ENCODE measurements around the gene GFOD1. TPM values are rescaled to one million over a fixed set of nuclear protein-coding genes. Genes with fewer than 3 reads are reported as not detected.
"Not testable (repeated sequence)": the region's sequence is repeated elsewhere in the genome, so short reads cannot be mapped to it uniquely, and the experiment has no call there.

Gene GFOD1
- total and polyA plus RNA-seq, 11 donors, result 16.2 to 65.8 (median 41.5) TPM

DNA sequence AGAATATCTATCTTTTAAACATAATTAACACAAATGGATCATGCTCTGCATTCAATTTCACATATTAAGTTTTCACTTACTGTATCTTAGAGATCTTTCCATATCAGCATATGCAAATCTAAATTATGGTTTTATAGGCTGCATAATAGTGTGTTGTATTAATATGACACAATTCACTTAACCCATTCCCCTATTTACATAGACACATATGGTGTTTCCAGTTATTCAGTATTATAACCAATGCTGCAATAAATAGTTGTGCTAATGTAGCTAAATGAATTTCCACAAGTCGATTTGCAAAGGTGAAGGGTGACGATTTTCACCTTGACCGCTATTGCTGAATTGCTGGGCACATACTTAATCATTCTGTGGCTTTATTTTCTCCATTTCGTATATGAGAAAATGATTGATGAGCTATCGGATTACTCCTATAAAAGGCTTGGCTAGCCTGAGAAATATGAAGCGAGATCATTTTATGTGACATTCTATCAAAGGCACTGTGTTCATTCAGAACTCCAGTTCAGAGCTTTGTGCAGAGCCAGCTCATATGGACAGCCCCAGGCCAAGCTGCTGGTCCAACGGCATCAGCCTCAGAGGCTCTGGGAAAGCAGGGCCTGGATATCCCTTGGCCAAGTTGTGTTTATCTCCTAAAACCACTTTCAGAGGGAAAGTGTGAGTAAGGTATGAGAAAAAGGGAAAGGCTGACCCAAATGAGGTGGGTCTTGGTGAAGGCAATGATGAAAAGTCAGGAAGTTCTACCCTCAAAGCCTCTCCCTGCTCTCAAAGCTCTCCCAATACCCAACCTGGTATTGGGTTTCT lies 50.8 kb downstream of the GFOD1 start:
- peak overlapping the region in 1 of 12 donors; percentile 9 for H3K4me3 ChIP-seq
- ATAC-seq, result no peak
- H3K27ac ChIP-seq, result peak overlapping the region in 1 of 12 donors; percentile 17
- no peaks in the 10 kb centered on the region for H3K36me3 ChIP-seq
- no peak for DNase-seq
- no peaks in the 10 kb centered on the region for H3K27me3 ChIP-seq
- intact Hi-C loops (cut with DNase I), result no loop called here
- H3K4me1 ChIP-seq, result peaks cover 9 to 82% (median 49%) of the 10 kb centered on the region in 12 donors
- H3K9me3 ChIP-seq, result no peaks in the 10 kb centered on the region
- TF ChIP-seq, protein P1, sequence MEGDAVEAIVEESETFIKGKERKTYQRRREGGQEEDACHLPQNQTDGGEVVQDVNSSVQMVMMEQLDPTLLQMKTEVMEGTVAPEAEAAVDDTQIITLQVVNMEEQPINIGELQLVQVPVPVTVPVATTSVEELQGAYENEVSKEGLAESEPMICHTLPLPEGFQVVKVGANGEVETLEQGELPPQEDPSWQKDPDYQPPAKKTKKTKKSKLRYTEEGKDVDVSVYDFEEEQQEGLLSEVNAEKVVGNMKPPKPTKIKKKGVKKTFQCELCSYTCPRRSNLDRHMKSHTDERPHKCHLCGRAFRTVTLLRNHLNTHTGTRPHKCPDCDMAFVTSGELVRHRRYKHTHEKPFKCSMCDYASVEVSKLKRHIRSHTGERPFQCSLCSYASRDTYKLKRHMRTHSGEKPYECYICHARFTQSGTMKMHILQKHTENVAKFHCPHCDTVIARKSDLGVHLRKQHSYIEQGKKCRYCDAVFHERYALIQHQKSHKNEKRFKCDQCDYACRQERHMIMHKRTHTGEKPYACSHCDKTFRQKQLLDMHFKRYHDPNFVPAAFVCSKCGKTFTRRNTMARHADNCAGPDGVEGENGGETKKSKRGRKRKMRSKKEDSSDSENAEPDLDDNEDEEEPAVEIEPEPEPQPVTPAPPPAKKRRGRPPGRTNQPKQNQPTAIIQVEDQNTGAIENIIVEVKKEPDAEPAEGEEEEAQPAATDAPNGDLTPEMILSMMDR (IDR thresholded peaks at IDR 0.05), result no peak
- no peak for TF ChIP-seq POLR2A (IDR thresholded peaks at IDR 0.05)
- 90 to 96% (median 94%) methylated on average over 7 of the region's 7 CpGs for WGBS, 4 donors

- intact Hi-C loops (cut with DNase I), result no loop called here
- H3K4me3 ChIP-seq, result peak overlapping the region in 2 of 12 donors; percentile 3 to 9
- H3K36me3 ChIP-seq, result no peaks in the 10 kb centered on the region
- 65 to 86% (median 76%) methylated on average over 3 to 4 of the region's 4 CpGs for WGBS, 4 donors
- no peak for ATAC-seq
- TF ChIP-seq, protein P1 (IDR thresholded peaks at IDR 0.05), result no peak
- no peak for TF ChIP-seq POLR2A (IDR thresholded peaks at IDR 0.05)
- no peaks in the 10 kb centered on the region for H3K27me3 ChIP-seq
- no peak for DNase-seq
- H3K27ac ChIP-seq, result peak overlapping the region in 1 of 12 donors; percentile 40
- peaks cover 5 to 80% (median 44%) of the 10 kb centered on the region in 12 donors for H3K4me1 ChIP-seq
- no peaks in the 10 kb centered on the region for H3K9me3 ChIP-seq
Observed at GRCh38 chr6:13435477-13436246, 51.7 kb downstream of the GFOD1 start.

DNA sequence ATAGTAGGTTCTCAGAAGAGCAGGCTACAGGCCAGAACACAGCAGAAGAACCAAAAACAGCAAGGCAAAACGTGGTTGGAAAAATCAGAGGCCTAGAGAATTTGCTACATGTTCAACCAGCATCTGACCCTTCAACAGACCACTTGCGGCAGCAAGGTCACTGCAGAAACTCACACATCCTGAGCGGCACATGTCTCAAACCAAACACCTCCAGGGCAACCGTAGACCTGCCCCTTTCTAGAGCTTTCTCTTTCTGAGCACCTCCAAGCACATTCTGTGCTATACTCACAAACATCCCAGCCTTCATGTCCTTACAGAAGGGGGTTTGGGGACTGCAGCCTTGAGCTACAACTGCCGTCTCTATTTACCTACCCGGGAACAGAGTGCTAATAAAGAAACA lies 52.6 kb downstream of the GFOD1 start:
- Histone ChIP-seq H3K4me1 (peaks cover 6 to 79% (median 40%) of the 10 kb centered on the region in 12 donors), H3K27me3 (no peaks in the 10 kb centered on the region), H3K36me3 (no peaks in the 10 kb centered on the region), H3K27ac (peak overlapping the region in 1 of 12 donors; percentile 40), H3K4me3 (no peak overlapping the region), H3K9me3 (no peaks in the 10 kb centered on the region)
- intact Hi-C loops (cut with DNase I), result no loop called here
- DNase-seq, result no peak
- WGBS, 4 donors, result 93 to 98% (median 95%) methylated on average over 6 of the region's 6 CpGs
- TF ChIP-seq, protein P1 (IDR thresholded peaks at IDR 0.05), result no peak
- no peak for TF ChIP-seq POLR2A (IDR thresholded peaks at IDR 0.05)
- ATAC-seq, result no peak

DNA sequence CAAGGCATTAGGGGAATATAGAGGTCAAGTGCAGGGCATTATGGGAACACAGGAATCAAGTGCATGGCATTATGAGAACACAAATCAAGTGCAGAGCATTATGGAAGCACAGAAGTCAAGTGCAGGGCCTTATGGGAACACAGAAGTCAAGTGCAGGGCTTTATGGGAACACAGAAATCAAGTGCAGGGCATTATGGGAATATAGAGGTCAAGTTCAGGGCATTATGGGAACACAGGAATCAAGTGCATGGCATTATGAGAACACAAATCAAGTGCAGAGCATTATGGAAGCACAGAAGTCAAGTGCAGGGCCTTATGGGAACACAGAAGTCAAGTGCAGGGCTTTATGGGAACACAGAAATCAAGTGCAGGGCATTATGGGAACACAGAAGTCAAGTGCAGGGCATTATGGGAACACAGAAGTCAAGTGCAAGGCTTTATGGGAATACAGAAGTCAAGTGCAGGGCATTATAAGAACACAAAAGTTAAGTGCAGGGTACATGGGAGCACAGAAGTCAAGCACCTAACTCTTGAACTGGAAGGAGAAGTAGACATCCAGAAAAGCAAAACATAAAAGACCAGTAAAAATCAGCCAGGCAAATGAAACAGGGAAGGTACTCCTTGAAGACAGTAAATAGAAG lies 53.1 kb downstream of the GFOD1 start:
- H3K4me1 ChIP-seq, result peaks cover 6 to 82% (median 43%) of the 10 kb centered on the region in 12 donors
- H3K27ac ChIP-seq, result peak overlapping the region in 7 of 12 donors; percentile 25 to 69 (median 53)
- H3K36me3 ChIP-seq; H3K27me3 ChIP-seq; intact Hi-C loops (cut with DNase I); DNase-seq; ATAC-seq; H3K4me3 ChIP-seq; H3K9me3 ChIP-seq: not testable (repeated sequence)

All from heart left ventricle (tissue), 16 donors.